ENCODE results near the gene S100A13.
A peak's percentile ranks its signal among the peaks of the same experiment; 100 is the strongest.

S100A13 gene

DNA sequence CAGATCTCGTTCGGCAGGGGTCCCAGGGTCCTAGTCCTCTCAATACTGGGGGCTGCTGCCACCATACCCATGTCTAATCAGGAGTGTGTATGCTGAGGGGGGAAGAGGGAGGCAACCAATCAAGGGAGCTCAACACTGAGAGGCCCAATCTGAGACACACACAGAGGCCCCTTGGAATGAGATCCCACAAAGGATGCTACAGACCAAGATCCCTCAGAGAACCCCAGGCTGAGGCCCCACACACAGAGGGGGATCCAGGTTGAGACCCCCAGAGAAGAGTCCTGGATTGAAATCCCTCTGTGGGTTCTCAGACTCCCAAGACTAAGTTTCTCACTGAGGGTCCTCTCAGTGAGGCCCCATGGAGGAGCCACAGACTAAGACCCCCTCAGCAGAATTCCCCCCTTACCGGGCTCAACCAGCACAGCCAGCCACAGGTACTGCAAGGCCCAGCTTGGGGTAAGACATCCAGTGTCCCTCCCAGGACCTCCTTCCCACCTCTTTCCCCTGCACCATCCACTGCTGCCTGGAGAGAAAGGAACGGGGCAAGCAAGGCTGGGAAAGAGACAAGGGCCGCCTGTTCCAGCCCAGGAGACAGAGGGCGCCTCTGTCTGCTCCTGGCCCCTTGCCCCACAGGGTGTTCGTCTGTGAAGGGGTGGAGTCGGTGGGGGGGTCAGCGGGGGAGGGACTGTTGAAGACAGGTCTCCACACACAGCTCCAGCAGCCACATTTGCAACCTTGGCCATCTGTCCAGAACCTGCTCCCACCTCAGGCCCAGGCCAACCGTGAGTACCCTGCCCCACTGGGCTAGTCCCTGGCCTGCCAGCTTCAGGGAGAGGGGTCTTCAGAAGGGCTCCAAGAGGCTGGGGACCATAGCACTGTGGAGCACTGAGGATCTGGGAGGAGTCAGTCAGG lies 666 bp upstream of the S100A13 start, which contains the start of gene S100A1:
S100A1 (plus strand) TSS at position 720 of the 912 bp plus-strand sequence. CDS start 2,088 bp downstream, outside the sequence.
- TF ChIP-seq, protein P1, sequence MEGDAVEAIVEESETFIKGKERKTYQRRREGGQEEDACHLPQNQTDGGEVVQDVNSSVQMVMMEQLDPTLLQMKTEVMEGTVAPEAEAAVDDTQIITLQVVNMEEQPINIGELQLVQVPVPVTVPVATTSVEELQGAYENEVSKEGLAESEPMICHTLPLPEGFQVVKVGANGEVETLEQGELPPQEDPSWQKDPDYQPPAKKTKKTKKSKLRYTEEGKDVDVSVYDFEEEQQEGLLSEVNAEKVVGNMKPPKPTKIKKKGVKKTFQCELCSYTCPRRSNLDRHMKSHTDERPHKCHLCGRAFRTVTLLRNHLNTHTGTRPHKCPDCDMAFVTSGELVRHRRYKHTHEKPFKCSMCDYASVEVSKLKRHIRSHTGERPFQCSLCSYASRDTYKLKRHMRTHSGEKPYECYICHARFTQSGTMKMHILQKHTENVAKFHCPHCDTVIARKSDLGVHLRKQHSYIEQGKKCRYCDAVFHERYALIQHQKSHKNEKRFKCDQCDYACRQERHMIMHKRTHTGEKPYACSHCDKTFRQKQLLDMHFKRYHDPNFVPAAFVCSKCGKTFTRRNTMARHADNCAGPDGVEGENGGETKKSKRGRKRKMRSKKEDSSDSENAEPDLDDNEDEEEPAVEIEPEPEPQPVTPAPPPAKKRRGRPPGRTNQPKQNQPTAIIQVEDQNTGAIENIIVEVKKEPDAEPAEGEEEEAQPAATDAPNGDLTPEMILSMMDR (IDR thresholded peaks at IDR 0.05; ENCODE audit: extremely low read depth, insufficient read depth, missing control alignments) = no peak
- DNase-seq (ENCODE audit: low spot score) = no peak
- in situ Hi-C loops (cut with MboI; ENCODE audit: low pct_unique_long_range_greater_than_20kb, low sequenced_read_pairs, unreplicated experiment) = no loop called here

- TF ChIP-seq, protein P1 (IDR thresholded peaks at IDR 0.05; ENCODE audit: extremely low read depth, insufficient read depth, missing control alignments) = no peak
- DNase-seq (ENCODE audit: low spot score) = no peak
- in situ Hi-C loops (cut with MboI; ENCODE audit: low pct_unique_long_range_greater_than_20kb, low sequenced_read_pairs, unreplicated experiment) = no loop called here
Measured at GRCh38 chr1:153626477-153626903, 815 bp downstream of the S100A13 start.

GRCh38 chr1:153624965-153625611 lies 2.2 kb downstream of the S100A13 start:
- TF ChIP-seq, protein P1 (IDR thresholded peaks at IDR 0.05; ENCODE audit: extremely low read depth, insufficient read depth, missing control alignments) = no peak
- in situ Hi-C loops (cut with MboI; ENCODE audit: low pct_unique_long_range_greater_than_20kb, low sequenced_read_pairs, unreplicated experiment) = no loop called here
- DNase-seq (ENCODE audit: low spot score) = no peak

DNA sequence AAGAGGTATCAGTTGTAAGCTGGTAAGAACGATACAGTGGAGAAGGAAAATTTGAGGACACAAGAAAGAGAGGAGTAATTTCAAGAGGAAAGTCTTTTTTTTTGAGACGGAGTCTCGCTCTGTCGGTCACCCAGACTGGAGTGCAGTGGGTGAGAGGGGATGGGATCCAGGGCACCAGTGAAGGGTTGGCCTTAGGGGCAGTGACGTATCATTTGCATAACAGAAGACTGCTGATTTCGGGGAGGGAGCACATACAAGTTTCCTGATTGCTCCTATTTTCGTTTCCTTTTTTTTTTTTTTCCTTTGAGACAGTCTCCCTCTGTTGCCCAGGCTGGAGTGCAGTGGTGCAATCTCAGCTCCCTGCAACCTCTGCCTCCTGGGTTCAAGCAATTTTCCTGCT lies 4.2 kb downstream of the S100A13 start:
- in situ Hi-C loops (cut with MboI; ENCODE audit: low pct_unique_long_range_greater_than_20kb, low sequenced_read_pairs, unreplicated experiment) = no loop called here
- DNase-seq (ENCODE audit: low spot score) = no peak
- TF ChIP-seq, protein P1 (IDR thresholded peaks at IDR 0.05; ENCODE audit: extremely low read depth, insufficient read depth, missing control alignments) = no peak

GRCh38 chr1:153619171-153619570 lies 8.1 kb downstream of the S100A13 start:
- no peak for DNase-seq (ENCODE audit: low spot score)
- TF ChIP-seq, protein P1 (IDR thresholded peaks at IDR 0.05; ENCODE audit: extremely low read depth, insufficient read depth, missing control alignments) = no peak
- in situ Hi-C loops (cut with MboI; ENCODE audit: low pct_unique_long_range_greater_than_20kb, low sequenced_read_pairs, unreplicated experiment) = no loop called here

DNA sequence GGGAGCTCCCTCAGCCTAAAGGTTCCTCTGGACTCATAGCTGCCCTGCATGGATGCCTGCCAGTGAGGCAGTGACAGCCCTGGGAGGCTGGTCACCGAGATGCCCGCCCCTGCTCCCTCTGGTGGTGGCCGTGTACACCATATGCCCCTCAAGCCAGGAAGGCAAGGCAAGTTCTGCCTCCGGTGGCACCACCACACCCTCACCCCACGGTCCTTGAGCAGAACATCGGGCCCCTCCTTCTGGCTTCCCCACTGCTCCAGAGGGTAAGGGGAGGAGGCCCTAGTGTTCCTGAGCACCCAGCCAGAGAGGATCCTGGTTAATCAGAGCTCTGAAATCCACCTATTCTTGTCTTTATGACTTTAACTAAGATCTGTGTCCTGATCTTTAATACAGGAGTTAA lies 9.6 kb downstream of the S100A13 start:
- in situ Hi-C loops (cut with MboI; ENCODE audit: low pct_unique_long_range_greater_than_20kb, low sequenced_read_pairs, unreplicated experiment) = no loop called here
- TF ChIP-seq, protein P1 (IDR thresholded peaks at IDR 0.05; ENCODE audit: extremely low read depth, insufficient read depth, missing control alignments) = peak; percentile 62
- DNase-seq (ENCODE audit: low spot score) = peak; percentile 60
